Keratinocyte (primary cell): Measurements from ENCODE around the gene UBE2E3. TPM values are rescaled to one million over a fixed set of nuclear protein-coding genes. Genes with fewer than 3 reads are reported as not detected.

ENCODE experiments used
- DNase-seq: peaks from one replicate; pipeline ENCODE4 v3.0.0-alpha.2; 2011; ENCODE audit warnings: low read depth, missing footprints, low spot score
- FAIRE-seq: peaks from 2 replicates; lab custom pipeline; 2011; peaks lifted over from hg19 to GRCh38; lab: Jason Lieb, UNC
- H2AFZ ChIP-seq: 2 replicates; pipeline ENCODE4 v1.6.0; 2012; ENCODE audit warnings: low read length, control low read depth, inconsistent platforms; ENCODE audit not compliant: control insufficient read depth
- H3K27ac ChIP-seq: 2 replicates; pipeline ENCODE4 v1.5.1; 2011; ENCODE audit warnings: low read length; ENCODE audit not compliant: control insufficient read depth, insufficient read depth
- H3K27me3 ChIP-seq: 3 replicates; pipeline ENCODE4 v1.6.0; 2011; ENCODE audit warnings: low read length; ENCODE audit not compliant: control insufficient read depth, insufficient read depth; ENCODE audit errors: extremely low read depth
- H3K36me3 ChIP-seq, 2 experiments: 2 replicates in 1 of 2; 3 replicates in 1 of 2; pipeline ENCODE4 v1.5.1; 2011; ENCODE audit warnings: low read length in 2 of 2, mild to moderate bottlenecking in 1 of 2; ENCODE audit not compliant: control insufficient read depth in 2 of 2, insufficient read depth in 2 of 2; ENCODE audit errors: extremely low read depth in 1 of 2
- H3K4me1 ChIP-seq: 3 replicates; pipeline ENCODE4 v1.5.1; 2011; ENCODE audit warnings: low read length; ENCODE audit not compliant: control insufficient read depth, insufficient read depth; ENCODE audit errors: extremely low read depth
- H3K4me2 ChIP-seq: 3 replicates; pipeline ENCODE4 v1.6.0; 2011; ENCODE audit warnings: low read depth, low read length; ENCODE audit not compliant: control insufficient read depth, insufficient read depth; ENCODE audit errors: extremely low read depth
- H3K4me3 ChIP-seq, 3 experiments: fragments of 200-600 bp in 1 of 3; sonication (generic) in 1 of 3; 2 replicates in 2 of 3; 3 replicates in 1 of 3; pipeline ENCODE4 v1.5.1; 2011 to 2016; ENCODE audit warnings: low read length in 3 of 3, mild to moderate bottlenecking in 3 of 3, control low read depth in 2 of 3, inconsistent platforms in 1 of 3, low read depth in 1 of 3, mixed read lengths in 1 of 3, mixed run types in 1 of 3, moderate library complexity in 1 of 3; ENCODE audit not compliant: control insufficient read depth in 2 of 3, insufficient read depth in 2 of 3; ENCODE audit errors: extremely low read depth in 1 of 3
- H3K79me2 ChIP-seq: 2 replicates; pipeline ENCODE4 v1.6.0; 2012; ENCODE audit warnings: low read length; ENCODE audit not compliant: control insufficient read depth, insufficient read depth
- H3K9ac ChIP-seq: 3 replicates; pipeline ENCODE4 v1.6.0; 2011; ENCODE audit warnings: low read length; ENCODE audit not compliant: control insufficient read depth, insufficient read depth; ENCODE audit errors: extremely low read depth
- H3K9me1 ChIP-seq: 3 replicates; pipeline ENCODE4 v1.6.0; 2011; ENCODE audit warnings: low read length; ENCODE audit not compliant: control insufficient read depth, insufficient read depth; ENCODE audit errors: extremely low read depth
- H3K9me3 ChIP-seq: 2 replicates; pipeline ENCODE4 v1.5.1; 2012; ENCODE audit warnings: low read depth, low read length; ENCODE audit not compliant: control insufficient read depth
- H4K20me1 ChIP-seq: 3 replicates; pipeline ENCODE4 v1.6.0; 2011; ENCODE audit warnings: low read length; ENCODE audit not compliant: control insufficient read depth, insufficient read depth; ENCODE audit errors: extremely low read depth
- CTCF ChIP-seq, 3 experiments: IDR thresholded peaks in 1 of 3; conservative IDR thresholded peaks in 1 of 3; optimal IDR thresholded peaks in 1 of 3; 2 replicates in 2 of 3; 3 replicates in 1 of 3; pipeline versions ENCODE3 to v1.5.1; 2011; ENCODE audit warnings: low read length in 3 of 3, mild to moderate bottlenecking in 3 of 3, moderate library complexity in 2 of 3, control low read depth in 1 of 3, inconsistent platforms in 1 of 3; ENCODE audit not compliant: insufficient read depth in 2 of 3; ENCODE audit errors: extremely low read depth in 1 of 3
- EZH2 ChIP-seq: IDR thresholded peaks from one replicate; pipeline ENCODE4 v1.6.1; 2012; ENCODE audit warnings: inconsistent platforms, mild to moderate bottlenecking, low read length, moderate library complexity
- dilution Hi-C: fragments of 300-500 bp; cut with MboI; formaldehyde crosslinking; loops from one replicate; pipeline ENCODE4 v1.7.0; 2020; ENCODE audit warnings: low sequenced_read_pairs; ENCODE audit not compliant: extremely low pct_ligation_motif_present
- polyA plus RNA-seq, 5 experiments: library from polyadenylated mRNA; depleted of rRNA in 3 of 5; stranded (reverse) in 3 of 5; stranded (forward) in 1 of 5; unstranded in 1 of 5; fragments of >200 nt; gene quantifications; 1 replicate in 1 of 5; 2 replicates in 3 of 5; 3 replicates in 1 of 5; pipeline versions ENCODE4 v1.2.1 to v1.2.3, GENCODE V29; 2011 to 2012; ENCODE audit warnings: missing spikeins in 2 of 5, low read depth in 1 of 5, low replicate concordance in 1 of 5

Gene UBE2E3
- polyA plus RNA-seq, 1 donor (not counting 4 experiments of a cell fraction or from before 2014, with no cell fraction given), result 91.1 TPM

GRCh38 chr2:181036445-181036844 lies 56.0 kb downstream of the UBE2E3 start:
- FAIRE-seq (no peak), DNase-seq (no peak)
- Histone ChIP-seq H3K9ac (no peak overlapping the region), H3K27me3 (no peaks in the 10 kb centered on the region), H3K9me3 (no peaks in the 10 kb centered on the region), H3K36me3 (no peaks in the 10 kb centered on the region), H3K27ac (peak overlapping the region; percentile 50), H3K4me1 (peaks cover 16% of the 10 kb centered on the region), H4K20me1 (no peaks in the 10 kb centered on the region), H2AFZ (no peak overlapping the region), H3K4me3 (no peak overlapping the region), H3K79me2 (peaks cover 27% of the 10 kb centered on the region), H3K9me1 (peaks cover 2% of the 10 kb centered on the region), H3K4me2 (peak overlapping the region; percentile 51)
- dilution Hi-C loops, result no loop called here
- no peak for TF ChIP-seq EZH2
- TF ChIP-seq CTCF (optimal IDR thresholded peaks at IDR 0.05 in 1 of 3, IDR thresholded peaks at IDR 0.05 in 1 of 3, conservative IDR thresholded peaks at IDR 0.05 in 1 of 3; ENCODE audit: extremely low read depth in 1 of 3, insufficient read depth in 2 of 3, low read length in 3 of 3), result no peak

GRCh38 chr2:181036848-181037603 lies 56.6 kb downstream of the UBE2E3 start:
- H3K27me3 ChIP-seq, result no peaks in the 10 kb centered on the region
- H3K9me1 ChIP-seq, result peaks cover 2% of the 10 kb centered on the region
- TF ChIP-seq CTCF (optimal IDR thresholded peaks at IDR 0.05 in 1 of 3, IDR thresholded peaks at IDR 0.05 in 1 of 3, conservative IDR thresholded peaks at IDR 0.05 in 1 of 3; ENCODE audit: extremely low read depth in 1 of 3, insufficient read depth in 2 of 3, low read length in 3 of 3) (no peak), EZH2 (no peak)
- FAIRE-seq, result peak; percentile 81
- peaks cover 24% of the 10 kb centered on the region for H3K79me2 ChIP-seq
- no peaks in the 10 kb centered on the region for H3K36me3 ChIP-seq
- no peak overlapping the region for H2AFZ ChIP-seq
- no peak overlapping the region for H3K9ac ChIP-seq
- dilution Hi-C loops, result no loop called here
- H3K4me1 ChIP-seq, result peaks cover 16% of the 10 kb centered on the region
- H3K4me2 ChIP-seq, result peak overlapping the region; percentile 60
- no peaks in the 10 kb centered on the region for H3K9me3 ChIP-seq
- H3K27ac ChIP-seq, result peak overlapping the region; percentile 80
- peak; percentile 63 for DNase-seq
- no peaks in the 10 kb centered on the region for H4K20me1 ChIP-seq
- H3K4me3 ChIP-seq, result no peak overlapping the region
